HG02870 (cell line): ENCODE measurements around the gene GFOD1.

ENCODE experiments used
- ATAC-seq: cut with Tn5 transposase; IDR thresholded peaks from one replicate; pipeline ENCODE4 v1.9.1; 2021; ENCODE audit warnings: mild to moderate bottlenecking, moderate library complexity; ENCODE audit not compliant: unreplicated experiment

GFOD1 gene

DNA sequence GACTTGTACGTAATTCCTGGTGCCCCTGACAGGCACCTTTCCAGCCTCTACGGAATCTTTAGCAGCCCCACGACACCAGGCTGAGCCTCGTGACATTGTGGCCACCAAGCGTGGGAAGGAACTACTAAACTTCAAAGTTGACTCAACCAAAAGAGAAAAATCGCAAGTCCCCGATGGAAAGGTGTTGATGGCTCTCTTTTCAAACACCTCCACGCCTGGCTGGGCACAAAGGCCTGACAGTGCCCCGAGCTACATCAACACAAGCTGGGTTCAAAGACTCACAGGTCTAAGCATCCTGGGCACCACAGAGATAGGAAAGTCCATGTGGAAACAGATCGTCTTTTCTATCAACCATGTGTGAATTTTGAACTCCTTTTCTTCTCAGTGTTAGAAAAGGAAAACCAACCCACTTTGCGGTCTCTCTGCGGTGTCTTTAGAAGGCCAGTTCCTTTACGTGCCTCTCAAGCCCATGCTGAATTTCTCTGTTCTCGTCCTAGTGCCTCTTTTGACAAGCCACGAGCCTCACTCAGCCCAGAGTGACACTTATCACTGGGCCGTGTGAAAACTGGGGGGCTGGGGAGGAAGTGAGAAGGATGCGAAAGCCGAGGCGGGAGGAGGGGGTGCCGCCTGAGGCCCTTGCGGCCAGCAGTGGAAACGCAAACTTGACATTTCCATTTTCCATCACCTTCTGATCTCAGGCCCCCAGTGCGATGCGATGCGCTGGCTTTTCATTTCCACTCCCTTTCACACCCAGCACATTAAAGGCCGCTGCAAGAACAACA, 59.4 kb downstream of the GFOD1 start:
- ATAC-seq = peak; percentile 65

DNA sequence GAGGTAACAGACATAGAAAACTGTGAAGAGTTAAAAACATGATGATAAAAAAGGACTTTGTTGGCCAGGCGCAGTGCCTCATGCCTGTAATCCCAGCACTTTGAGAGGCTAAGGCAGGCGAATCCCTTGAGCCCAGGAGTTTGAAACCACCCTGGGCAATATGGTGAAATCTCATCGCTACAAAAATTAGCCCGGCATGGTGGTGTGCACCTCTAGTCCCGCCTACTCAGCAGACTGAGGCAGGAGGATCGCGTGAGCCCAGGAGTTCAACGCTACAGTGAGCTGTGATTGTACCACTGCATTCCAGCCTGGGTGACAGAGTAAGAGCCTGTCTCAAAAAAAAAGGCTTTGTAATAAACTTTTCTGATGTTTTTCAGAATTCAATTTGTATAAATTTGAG, 60.1 kb downstream of the GFOD1 start:
- peak; percentile 17 for ATAC-seq

DNA sequence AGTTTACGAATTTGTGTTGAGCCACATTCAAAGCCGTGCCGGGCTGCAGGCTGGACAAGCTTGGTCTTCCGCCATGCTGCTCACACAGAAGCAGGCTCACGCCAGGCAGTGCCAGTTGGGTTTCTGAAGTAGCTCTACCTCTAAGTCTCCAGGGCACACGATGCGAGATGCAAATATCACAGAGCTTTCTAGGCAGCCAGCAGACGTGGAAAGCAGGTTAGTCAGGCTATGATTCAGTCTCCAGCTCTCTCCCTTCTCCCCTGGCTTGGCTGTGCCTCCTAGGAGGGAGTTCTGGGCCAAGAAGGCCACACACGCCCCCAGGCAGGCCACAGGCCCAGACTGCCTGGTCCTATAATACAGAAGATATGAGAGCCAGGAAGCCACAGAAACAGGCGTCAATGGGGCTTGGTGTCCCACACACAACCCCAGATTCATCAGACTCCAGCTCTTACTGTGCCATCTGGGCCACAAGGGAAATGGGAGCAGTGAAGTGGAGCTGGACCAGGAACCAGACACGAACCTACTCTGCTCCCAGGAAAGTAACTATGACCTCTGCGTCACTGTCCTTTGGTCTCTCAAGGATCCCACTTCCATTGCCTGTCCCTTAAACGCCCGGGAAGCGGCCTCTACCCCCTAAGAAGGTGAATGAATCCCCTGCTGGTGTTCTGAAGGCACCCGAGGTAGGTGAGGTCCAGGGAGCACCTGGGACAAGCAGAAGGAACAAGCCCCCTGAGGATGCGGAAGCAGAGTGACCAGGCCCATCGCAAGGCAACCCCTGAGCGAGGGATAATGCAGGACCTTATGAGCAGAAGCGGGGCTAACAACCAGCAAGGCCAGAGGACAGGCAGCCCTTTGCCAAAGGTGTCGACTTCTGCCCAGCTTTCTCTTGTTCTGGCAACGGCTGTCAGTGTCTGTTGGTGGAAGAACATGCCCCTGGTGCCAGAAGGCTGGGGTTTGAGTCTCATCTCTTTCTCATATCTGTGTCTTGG, 61.2 kb downstream of the GFOD1 start:
- no peak for ATAC-seq

DNA sequence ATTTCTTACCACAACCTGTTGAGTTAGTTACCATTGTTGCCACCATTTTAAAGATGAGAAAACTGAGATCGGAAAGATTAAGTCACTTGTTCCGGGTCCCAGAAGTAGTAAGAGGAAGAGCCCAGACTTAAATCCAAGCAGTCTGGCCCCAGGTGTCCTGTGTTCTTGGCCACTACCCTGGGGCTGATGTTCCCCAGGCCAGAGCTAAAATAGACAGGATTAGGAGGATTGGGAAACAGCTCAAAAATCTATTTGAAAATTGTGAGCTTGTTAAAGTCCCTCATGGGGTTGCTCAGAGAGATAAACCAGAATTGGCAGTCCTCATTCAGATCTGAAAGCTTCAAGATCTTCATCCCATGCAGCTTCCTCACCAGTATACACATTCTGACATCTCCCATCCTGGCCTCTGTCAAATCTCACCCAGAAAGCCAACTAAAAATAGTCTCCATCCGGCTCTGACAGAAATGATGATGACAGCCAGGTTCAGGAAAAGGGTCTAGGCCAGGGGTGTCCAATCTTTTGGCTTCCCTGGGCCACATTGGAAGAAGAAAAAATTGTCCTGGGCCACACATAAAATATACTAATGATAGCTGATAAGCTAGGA, 62.0 kb downstream of the GFOD1 start:
- ATAC-seq = no peak

DNA sequence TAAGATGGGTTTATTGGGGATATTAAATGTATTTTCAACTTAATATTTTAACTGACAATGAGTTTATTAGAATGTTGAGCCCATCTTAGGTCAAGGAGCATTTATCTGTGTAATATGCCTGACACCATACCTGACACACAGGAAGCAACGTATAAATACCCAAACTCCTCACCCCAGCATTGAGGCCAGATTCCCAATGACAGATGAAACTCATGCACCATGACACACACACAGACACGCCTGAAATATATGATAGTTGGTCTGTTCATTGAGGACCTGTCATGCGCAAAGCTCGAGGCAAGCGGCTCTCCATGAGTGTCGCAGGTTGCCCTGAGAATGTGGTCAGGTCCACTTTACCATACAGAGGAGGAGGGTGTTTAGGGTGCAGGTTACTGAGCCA, 64.1 kb downstream of the GFOD1 start:
- no peak for ATAC-seq

DNA sequence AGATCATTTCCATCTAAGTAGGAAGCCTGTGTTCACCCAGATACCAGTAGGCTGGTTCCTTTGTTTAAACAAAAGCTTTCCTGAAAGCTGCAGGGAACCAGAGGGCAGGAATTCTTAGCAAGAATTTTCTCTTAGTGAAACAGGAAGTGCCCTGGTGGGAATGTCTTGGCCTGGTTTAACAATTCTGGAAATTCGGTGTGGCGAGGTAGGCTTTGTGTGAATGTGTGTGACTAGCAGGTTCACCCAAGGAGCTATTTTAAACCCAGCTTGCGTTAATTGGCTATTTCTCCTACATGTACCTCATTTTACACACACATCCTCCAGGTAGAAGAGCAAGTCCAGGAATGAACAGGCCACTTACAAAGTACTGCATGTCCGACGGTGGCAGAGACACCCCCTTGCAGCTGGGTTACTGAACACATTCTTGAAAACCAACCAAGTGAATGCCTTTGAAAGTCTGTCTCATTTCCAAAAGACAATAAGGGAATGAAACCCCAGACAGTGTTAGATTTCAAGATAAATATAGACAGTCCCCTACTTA, 64.6 kb downstream of the GFOD1 start:
- ATAC-seq = no peak

DNA sequence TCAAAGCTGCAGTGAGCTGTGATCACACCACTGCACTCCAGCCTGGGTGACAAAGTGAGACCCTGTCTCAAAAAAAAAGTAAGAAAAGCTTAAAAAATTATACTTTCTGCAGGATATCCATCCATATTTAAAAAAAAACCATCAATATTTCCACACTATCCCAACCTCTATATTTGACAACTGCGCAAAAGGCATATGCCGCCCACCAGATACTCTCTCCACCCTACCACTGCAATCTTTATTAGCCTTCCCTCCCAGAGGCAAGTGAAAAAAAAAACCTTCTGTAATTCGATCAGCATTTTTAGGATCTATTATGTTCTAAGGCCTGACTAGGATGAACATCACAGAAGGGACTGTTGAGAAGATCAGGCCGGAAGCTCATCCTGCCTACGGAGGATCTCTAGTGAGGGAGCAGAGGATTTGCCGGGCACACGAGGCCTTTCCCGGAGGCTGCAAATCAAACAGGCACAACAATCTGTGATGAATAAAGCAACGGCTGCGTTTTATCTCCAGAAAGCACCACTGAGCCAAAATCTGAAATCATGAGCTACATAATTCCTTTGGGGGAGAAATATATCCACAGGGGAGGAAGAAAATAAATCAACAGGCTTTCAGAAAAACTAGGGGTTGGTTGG, 65.9 kb downstream of the GFOD1 start:
- no peak for ATAC-seq

DNA sequence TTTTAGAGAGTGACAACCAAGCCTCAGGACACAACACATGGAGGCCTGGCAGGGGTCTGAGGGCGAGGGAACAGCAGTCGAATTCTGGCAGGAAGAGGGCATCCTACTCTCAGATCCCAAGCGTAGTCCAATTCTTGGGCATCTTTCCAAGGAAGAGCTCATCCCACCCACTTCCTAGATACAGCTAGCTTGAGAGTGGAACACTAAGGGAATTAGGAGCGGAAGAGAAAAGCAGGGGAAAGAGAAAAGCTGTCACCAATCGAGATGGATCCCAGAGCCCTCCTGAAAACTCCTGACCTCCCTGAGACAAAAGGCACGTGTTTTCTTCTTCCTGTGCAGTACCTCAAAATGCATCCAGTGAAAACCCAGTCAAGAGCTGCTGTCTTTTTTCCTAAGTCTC, 67.1 kb downstream of the GFOD1 start:
- no peak for ATAC-seq

DNA sequence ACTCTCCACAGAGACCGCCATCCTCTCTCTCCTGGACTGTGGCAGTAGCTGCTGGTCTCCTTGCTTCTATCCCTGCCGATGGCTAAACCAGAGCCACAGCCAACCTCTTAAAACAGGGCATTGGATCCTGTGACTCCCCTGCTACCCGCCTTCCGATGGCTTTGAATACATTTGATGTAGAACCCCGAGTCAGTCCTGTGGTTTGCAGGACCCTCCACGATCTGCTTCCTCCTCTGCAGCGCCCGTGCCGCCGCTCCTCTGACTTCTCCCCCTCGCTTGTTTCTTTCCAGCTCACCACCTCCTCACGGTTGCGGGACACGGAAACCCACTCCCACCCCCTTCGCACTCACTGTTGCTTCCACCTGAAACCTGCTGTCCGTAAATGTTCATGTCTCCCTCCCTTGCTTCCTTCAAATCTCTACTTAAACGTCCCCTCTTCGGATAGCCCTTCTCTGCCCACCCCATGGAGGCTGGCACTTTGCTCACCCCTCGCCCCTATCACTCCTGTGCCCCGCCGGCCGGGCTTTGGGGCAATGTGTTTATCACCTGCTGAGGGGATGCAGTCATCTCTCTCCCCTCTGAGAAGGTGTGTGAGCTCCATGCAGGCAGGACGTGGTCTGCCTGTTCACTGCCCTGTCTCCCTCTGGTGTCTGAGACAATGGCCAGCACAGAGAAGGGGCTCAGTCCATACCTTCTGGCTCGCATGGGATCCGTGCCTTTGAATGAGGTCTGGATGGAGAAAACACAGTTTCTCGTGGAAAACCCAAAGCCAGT, 67.8 kb downstream of the GFOD1 start:
- no peak for ATAC-seq

DNA sequence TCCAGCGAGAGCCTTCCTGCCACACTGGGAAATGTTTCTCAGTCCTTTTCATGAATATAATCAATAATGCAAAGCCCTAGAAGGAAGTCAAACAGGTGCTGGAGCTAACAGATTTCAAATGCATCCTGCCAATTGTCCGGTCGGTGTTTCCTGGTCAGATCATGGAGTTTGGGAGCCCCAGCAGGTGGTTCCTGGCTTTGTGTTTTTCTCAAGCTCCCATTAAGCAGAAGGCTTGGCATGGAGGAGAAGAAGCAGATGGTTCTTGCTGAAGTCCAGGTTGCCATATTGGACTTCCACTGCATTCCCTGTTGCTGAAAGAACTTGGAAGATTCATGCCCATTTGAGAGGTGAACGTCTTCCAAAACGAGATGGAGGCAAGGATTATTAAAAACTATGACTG, 68.6 kb downstream of the GFOD1 start:
- no peak for ATAC-seq

DNA sequence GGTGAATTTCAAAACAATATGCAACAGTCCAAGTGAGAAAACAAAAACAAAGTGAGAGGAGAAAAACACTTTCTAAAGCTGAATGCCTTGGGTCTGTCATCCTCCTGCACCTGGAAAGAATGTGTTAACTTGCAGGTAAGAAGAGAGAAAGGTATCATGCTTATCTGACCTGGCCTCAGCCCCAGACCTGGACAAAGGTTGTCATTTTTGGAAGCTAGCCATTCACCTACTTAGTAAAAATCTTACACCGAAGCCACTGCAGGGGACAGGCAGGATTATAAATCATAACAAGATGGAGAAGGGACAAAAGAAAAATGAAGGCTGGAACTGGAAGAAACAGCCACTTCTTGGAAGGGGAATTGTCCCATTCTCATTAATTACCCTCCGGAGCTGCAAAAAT, 69.4 kb downstream of the GFOD1 start:
- ATAC-seq = no peak

DNA sequence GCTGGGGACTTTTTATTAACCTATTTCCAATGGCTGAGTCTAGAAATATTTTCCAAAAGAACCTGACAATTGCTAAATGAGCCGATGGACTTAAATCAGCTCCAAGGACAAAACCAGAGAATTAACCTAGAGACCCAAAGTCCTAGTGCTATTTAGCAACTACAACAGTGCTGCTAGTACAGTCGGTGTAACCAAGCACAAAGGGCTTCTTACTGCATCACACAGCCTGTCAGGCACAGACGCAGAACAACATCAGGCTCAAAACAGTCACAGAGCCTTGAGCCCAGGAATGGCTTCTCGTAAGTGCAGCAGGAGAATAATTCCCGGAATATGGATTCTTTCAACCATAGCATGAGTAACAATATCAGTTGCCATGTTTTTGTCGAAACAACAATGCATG, 70.0 kb downstream of the GFOD1 start:
- ATAC-seq = no peak

DNA sequence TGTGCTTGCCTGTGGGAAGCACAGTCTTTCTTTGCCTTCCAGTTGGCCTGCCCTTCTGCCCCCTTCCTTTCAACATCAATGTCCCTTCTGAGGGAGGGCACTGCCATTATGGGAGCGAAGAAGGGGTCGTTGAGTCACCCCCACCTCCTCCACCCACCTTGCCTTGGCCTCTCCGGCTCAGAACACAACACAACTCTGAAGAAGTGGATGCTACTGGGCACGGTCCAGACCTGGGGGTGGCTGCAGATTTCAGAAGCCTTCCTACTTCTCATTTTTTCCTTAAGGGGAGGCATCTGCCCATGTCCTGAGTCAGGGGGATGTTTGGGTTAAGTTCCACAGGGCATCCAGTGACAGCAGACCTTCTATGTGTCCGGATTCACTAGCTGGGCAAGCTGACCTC, 72.1 kb downstream of the GFOD1 start:
- no peak for ATAC-seq

DNA sequence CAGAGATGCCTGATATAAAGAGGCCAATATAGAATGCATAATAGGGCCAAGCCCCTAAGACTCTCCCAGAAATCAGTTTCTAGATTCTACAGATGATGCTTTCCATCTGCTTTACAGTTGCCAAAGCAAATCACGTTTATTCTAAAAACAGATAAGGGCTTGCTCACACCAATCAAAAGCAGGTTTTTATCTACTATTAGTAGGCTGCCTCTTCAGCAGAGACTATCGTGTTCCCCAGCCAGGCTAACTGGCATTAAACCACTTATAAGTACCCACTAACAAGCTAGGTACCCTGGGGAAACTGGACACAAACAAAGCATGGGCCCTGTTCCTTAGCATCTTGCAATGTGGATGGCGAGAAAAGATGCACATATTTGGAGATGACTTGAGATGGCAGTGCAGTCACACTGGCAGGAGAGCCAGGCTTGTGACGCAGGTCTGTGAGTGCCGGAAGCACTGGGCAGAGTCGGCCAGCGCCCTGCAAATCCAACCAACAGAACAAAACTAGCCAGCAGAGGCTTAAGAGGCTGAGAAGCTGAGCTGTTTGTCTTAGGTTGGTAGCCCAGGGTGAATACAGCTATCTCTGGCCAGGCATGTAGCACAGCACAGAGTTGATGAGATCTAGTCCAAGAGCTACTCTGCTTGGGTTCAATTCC, 73.4 kb downstream of the GFOD1 start:
- no peak for ATAC-seq

DNA sequence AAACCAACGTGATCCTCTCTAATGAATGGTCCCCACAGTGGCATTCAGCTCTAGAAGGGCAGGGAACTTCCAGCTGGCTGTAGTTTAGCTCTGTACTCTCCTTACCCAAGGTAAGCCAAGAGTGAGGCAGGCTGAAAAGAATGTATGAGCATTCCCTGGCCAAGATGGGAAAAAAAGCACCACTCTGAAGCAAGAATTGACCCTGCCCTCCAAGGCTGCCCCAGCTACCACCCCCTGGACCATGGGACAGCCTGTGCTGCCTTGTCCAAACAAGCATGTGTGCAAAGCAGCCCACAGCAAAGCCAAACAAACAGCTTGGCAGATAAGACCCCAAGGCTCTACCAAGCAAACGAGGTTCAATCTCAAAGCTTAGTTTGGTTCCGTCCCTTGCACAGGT, 73.9 kb downstream of the GFOD1 start:
- no peak for ATAC-seq

DNA sequence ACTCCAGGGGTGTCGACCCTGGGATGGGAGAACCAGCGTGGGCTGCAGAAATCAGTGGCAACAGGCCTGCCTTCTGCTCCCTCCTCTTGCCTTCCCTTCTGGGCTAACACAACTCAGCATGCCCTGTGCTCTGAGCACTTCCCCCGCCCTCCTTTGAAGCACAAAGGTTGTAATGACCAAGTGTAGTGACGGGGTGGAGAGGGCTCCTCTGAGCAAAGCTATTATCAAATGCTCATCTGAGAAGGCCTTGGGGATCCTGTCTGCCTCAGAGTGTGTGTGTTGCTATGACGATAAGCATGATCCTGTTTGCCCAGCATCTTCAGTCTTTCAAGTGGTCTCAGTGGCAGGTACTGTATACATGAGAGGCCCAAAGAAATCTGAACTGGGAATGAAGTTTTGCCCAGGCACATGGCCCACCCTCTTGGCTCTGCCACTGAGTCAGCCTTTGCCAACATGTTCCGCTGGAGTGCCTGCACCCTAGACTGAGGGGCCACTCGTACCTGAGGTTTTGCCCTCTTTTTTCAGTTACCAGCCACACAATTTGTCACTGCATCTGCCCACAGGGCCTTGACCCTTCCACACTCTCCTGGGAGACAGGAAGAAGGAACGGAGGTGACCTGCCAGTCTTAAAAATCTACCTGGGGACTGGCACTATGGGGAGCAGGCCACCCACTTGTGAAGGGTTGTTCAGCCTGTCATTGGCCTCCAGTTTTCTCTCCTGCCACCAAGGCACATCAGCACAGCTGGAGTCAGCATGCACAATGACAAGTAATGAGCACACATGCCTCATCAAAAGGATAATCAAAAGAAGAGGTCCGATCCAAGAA, 74.5 kb downstream of the GFOD1 start:
- no peak for ATAC-seq

DNA sequence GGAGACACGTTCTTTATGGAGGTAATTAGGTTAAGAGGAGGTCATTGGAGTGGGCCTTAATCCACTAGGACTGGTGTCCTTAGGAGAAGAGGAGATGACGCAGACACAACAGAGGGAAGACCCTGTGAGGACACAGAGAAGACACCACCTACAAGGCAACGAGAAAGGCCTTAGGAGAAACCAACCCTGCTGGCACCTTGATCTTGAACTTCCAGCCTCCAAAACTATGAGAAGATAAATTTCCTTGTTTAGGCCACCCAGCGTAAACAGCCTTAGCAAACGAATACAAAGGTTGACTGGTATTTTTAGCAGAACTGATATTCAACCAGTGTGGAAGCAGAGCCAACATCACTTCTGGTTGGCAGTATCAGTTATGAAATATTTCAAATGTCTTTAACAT, 75.2 kb downstream of the GFOD1 start:
- no peak for ATAC-seq

DNA sequence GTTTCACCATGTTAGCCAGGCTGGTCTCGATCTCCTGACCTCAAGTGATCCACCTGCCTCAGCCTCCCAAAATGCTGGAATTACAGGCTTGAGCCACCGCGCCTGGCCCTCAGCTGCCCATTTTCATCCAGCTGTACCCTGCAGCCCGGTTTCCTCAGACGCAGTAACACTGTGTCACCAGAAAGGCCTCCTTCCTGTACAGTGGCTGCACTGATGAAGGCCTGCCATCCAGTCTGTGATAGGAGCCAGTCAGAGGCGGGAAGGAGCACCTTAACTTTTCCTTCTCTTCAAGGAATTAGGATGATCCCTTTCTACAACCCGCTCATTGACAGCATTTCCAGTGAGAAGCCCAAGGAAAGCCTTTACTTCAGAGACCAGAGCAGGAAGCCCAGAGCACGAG, 75.9 kb downstream of the GFOD1 start:
- ATAC-seq = no peak

DNA sequence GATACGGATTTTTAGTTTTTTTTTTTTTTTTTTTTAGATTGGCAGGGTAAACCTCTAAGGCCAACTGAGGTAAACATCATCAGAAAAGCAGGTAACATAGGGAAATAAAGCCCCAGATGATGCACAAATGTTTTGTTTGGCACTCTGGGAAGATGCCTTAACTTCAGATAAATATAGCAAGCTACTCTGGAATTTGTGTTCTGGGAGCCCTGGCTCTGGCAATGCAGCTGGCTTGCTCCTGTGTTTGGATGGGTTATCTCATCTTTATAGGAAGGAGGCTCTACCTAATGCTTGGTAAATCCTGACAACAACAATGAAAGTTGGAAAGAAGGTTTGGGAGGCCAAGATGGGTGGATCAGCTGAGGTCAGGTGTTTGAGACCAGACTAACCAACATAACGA, 77.4 kb downstream of the GFOD1 start:
- ATAC-seq = no peak
